Gastroesophageal sphincter (tissue), 3 donors: ENCODE measurements around the gene PHACTR1.

Experiments
- CTCF ChIP-seq, 4 experiments: fragments of 200-600 bp in 2 of 4; fragments of 450-650 bp in 2 of 4; sonication (generic) in 1 of 4; IDR thresholded peaks; one replicate each; pipeline ENCODE4 v1.5.1; 2017 to 2019; ENCODE audit warnings: antibody characterized with exemption in 4 of 4, mild to moderate bottlenecking in 2 of 4, moderate library complexity in 2 of 4
- EP300 ChIP-seq: sonication (generic); formaldehyde crosslinking; IDR thresholded peaks from one replicate; pipeline ENCODE4 v1.6.1; 2017; ENCODE audit warnings: antibody characterized with exemption, mild to moderate bottlenecking
- POLR2AphosphoS5 ChIP-seq: sonication (generic); formaldehyde crosslinking; IDR thresholded peaks from one replicate; pipeline ENCODE4 v1.6.1; 2017; ENCODE audit warnings: antibody characterized with exemption

- TF ChIP-seq CTCF (IDR thresholded peaks at IDR 0.05) = no peak
- TF ChIP-seq EP300 = no peak
- TF ChIP-seq POLR2AphosphoS5 = no peak
Observed at GRCh38 chr6:13071550-13072345, 355.2 kb downstream of the PHACTR1 start.
